ENCODE data around the gene TUFT1.

DNA sequence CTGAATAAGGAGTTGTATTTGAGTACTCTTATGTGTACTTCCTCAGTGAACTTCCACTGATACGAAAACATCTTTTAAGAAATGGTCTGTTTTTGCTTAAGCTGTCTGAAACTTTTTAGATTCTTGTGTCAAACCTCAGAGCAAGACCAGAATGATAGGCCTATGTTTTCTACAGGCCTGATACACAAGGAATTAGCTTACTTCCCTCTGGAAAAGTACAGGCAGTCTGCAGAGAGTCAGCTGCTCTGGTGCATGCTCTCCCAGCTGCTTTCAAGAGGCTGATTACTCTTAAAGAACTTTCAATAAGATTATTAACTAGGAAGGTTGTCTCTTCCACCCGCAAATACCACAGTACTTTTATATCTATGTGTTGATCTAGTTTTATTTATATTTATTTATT is 81.2 kb downstream of the TUFT1 start:
- TF ChIP-seq, protein P1, sequence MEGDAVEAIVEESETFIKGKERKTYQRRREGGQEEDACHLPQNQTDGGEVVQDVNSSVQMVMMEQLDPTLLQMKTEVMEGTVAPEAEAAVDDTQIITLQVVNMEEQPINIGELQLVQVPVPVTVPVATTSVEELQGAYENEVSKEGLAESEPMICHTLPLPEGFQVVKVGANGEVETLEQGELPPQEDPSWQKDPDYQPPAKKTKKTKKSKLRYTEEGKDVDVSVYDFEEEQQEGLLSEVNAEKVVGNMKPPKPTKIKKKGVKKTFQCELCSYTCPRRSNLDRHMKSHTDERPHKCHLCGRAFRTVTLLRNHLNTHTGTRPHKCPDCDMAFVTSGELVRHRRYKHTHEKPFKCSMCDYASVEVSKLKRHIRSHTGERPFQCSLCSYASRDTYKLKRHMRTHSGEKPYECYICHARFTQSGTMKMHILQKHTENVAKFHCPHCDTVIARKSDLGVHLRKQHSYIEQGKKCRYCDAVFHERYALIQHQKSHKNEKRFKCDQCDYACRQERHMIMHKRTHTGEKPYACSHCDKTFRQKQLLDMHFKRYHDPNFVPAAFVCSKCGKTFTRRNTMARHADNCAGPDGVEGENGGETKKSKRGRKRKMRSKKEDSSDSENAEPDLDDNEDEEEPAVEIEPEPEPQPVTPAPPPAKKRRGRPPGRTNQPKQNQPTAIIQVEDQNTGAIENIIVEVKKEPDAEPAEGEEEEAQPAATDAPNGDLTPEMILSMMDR (conservative IDR thresholded peaks at IDR 0.05; ENCODE audit: low read length): no peak
- TF ChIP-seq EZH2phosphoT487 (IDR thresholded peaks at IDR 0.05; ENCODE audit: borderline replicate concordance, low read depth, low read length): no peak
